Activated CD4-positive, alpha-beta T cell treated with anti-CD3 and anti-CD28 coated beads, Interleukin-2, amount 50 U/mL, for 24 hours (primary cell): Measurements from ENCODE around the gene RGS4.
"Not testable (repeated sequence)": the region's sequence is repeated elsewhere in the genome, so short reads cannot be mapped to it uniquely, and the experiment has no call there.

Experiments
- DNase-seq, 2 donors: peaks; one replicate each; pipeline ENCODE4 v3.0.0-alpha.2; 2020; ENCODE audit warnings: low read depth in 1 of 2, low spot score in 1 of 2

RGS4 gene

DNA sequence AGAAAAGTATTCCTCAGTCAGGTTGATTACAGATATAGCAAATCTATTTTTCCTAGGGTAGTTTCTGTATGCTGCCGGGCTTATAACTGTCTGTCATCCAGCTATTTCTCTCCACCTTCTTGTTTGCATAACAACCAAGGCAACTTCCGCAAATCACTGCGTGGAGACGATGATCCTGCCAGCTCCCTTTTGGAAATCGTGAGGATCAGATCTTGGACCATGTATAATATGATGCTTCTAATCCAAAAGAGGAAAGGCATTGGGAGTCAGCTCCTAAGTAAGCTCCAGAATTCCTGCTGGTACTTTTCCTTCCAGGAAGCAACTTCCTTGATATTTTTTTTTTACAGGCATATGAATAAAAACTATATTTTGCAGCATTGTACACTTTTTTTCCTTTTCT, 445 bp upstream of the RGS4 start:
- DNase-seq, result no peak

DNA sequence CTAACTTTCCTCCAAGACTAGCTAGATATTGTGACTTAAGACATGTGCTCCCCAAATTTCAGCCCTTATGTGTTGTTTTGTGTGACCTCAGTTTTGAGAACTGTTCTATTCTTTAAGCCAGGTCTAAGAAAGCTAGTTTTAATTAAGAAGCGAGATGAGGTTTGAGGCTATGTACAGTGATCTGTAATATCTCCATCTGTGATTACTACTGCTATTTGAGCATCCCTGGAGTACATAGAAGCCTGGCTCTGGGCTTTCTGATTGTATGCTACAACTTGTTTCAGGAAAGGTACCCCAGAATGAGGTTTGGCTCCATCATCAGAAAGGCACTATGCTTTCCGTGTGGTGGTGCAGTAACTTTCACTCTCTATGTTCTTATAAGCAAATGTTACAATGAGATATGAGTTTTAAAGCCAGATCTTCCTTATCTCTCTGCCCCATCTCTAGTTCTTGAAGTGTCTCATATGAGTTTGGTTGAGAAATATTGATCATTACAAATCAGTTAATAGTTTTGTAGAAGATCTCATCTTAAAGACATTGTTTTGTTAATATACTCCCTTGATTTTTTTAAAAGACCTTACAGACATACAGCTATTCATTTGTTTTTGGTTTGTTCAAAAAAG, 605 bp downstream of the RGS4 start:
- DNase-seq, result no peak

DNA sequence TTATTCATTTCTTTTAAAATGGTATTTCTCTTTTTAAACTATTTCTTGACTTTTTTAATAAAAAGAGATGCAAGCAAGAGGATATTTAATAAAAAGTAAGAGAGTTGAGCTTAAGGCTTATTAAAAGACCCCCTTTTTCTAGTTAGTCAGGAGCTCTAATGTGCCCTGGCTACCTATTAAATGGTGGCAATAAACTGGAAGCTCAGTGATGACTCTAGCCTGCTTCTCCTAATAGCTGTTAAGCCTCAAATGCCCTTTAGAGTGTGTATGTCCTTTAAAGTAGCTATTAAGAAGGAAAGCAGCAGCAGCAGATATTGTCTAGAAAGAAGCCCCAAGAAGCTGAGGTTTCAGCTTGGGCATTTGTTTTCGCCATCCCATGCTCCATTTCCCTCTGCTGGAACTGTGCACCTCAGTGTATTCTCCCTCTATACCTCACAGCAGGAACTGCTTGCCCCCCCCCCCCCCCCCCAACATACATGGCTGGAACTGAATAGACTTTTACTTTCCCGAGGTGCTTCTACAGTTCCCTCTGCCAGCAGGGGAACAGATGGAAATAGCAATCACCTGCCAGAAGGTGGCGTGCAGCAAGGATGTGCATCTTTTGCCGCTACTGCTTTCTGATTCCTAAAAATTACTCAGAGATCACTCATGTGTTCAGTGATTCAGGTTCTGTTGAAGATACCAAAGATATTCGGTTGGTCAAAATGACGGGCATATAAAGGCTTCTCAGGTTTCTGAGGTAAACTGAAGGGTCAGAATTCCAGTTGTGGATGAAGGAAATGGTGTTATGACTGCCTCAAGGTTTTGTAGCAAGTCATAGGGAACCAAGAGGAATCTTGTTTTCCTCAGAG, 2.5 kb downstream of the RGS4 start:
- DNase-seq, result peak in 1 of 2 donors; percentile 18

DNA sequence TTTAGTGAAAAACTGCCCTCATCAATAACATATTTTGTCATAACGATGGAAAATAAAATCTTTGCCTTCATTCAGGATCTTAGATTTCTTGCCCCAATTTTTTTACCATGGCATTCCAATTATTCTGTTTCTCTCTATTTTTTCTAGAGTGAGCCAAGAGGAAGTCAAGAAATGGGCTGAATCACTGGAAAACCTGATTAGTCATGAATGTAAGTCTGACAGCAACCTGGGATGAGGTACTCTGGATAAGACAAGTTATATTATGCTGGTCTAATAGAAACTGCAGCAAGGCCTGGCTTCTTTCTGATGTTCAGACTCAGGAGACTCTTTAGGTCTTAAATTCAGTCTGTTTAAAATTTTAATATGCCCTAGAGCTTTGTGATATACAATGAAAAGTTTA, 3.5 kb downstream of the RGS4 start:
- no peak for DNase-seq

DNA sequence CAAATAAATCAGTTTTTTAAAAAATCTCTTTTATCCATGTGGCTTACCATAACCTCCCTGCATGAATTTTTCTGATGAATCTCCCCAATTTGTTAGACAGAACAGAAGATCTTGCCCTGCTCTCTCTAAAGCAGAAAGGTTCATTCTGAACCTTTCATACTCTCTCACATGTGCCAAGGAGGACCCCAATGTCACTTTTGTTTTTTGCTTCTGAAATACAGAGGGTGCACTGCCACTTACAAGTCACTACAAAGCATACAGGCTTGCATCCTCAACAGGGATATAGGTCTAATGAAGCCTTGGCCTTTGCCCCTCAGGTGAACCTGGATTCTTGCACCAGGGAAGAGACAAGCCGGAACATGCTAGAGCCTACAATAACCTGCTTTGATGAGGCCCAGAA, 4.8 kb downstream of the RGS4 start:
- DNase-seq, result no peak

DNA sequence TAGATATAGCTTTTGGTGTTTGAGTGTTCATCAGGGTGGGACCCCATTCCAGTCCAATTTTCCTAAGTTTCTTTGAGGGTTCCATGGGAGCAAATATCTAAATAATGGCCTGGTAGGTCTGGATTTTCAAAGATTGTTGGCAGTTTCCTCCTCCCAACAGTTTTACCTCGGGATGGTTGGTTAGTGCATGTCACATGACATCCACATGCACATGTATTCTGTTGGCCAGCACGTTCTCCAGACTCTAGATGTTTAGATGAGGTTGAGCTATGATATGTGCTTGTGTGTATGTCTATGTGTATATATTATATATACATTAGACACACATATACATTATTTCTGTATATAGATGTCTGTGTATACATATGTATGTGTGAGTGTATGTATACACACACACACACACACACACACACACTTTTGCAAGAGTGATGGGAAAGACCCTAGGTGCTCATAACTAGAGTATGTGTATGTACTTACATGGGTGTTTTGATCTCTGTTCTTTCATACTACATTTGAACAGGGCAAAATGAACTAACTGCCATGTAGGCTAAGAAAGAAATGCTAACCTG, 5.6 kb downstream of the RGS4 start:
- no peak for DNase-seq

DNA sequence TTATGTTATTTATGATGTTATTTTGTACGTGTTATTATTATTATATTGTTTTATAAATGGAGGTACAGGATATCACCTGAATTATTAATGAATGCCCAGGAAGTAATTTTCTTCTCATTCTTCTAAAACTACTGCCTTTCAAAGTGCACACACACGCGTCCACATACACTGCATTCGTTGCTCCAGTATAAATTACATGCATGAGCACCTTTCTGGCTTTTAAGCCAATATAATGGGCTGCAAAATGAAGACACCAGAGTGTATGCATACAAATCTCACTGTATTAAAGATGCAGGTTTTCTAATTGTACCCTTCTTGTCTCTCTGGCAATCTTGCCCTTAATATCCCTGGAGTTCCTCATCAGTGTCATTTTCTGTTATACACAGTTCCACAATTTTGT, 6.9 kb downstream of the RGS4 start:
- no peak for DNase-seq

DNA sequence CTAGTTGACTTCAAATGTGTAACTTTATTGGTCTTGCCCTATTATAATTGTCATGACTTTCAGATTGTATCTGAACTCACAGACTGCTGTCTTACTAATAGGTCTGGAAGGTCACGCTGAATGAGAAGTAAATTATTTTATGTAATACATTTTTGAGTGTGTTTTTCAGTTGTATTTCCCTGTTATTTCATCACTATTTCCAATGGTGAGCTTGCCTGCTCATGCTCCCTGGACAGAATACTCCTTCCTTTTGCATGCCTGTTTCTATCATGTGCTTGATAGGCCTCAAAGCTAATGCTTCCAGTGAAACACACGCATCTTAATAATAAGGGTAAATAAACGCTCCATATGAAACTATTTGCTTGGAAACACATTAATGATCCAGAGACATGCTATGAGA, 7.3 kb downstream of the RGS4 start:
- no peak for DNase-seq

DNA sequence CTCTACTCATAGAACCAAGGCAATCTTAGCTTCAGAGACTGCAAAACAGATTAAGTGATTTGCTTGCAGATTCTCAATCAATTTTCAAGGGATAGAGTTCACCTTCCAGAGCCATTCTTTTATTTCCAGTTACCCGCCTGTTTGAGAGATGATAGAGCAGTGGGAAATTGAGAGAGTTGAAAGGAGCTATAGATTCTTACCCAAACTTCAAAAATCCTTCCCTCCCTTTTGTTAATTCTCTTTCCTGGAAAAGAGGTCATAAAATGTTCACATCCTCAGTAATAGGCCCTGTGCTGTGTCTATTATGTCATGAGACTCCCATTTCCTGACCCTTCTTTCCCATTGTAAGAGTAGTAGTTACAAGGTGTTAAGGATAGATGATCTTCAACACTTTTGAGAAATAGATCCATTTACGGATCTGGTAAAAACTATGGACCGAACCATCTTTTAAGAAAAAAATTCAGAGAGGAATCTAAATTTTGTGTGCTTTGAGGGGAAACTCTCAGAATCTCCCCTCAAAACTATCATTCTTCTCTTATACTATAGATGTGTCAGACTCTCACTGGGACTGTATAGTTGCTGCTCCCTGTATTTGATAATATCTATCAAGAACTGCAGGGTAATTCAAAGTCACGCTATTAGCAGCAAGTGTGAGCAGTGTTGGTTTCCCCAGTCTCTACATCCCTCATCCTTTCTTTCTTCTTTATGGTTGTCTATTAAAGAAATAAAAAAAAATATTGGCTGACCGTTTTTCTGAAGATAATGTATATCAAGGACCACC, 8.0 kb downstream of the RGS4 start:
- DNase-seq, result no peak

DNA sequence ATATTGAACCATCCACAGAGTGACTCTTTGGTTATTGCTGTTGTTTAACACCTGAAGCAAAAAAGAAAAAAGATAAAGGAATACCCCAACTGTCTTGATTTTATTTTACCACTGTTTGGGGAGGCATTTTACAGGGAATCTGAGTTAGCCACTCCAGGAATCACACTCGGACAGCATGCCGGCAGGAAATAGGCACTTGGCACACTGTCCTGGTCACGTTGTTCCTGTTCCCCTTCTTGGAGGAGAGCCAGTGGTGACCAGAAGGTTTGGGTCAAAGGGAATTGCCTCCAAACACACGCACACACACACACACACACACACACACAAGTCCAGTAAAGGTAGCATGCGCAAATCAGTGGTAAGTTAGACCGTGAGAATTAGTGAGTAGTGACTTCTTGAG, 13.8 kb downstream of the RGS4 start:
- DNase-seq, result no peak

DNA sequence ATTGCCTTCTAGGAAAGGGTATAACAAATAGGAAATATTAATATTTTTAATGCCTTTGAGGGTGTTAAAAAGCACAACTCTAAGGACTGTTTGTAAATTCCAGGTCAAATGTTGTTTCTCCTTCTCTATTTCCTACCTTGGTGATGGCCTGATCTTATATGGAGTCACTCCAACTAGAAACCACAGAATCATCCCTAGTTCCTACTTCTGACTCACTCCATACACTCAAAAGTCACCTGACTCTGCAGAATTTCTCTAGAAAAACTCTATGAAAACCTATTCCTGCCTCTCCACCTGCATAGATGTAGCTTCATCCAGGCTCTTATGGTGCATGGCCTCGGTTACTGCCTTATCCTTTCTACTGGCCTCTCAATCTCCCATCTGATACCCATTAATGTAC, 14.5 kb downstream of the RGS4 start:
- no peak for DNase-seq

DNA sequence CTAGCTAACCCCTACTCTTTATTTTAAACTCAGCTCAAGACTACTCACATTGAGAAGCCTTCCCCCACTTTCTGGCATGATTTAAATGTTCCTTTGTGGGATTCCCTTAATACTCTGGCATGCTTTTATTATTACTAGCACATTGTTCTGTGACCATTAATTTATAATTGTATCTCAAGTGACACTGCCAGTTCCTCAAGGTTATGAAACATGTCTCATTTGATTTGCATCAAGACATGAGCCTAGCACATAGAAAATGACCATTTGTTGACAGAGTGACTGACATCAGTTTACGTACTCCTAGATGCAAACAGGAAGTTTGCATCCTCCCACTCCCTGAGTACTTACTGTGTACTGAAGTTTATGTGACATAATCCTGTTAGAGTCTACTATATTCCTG, 15.2 kb downstream of the RGS4 start:
- DNase-seq, result no peak

DNA sequence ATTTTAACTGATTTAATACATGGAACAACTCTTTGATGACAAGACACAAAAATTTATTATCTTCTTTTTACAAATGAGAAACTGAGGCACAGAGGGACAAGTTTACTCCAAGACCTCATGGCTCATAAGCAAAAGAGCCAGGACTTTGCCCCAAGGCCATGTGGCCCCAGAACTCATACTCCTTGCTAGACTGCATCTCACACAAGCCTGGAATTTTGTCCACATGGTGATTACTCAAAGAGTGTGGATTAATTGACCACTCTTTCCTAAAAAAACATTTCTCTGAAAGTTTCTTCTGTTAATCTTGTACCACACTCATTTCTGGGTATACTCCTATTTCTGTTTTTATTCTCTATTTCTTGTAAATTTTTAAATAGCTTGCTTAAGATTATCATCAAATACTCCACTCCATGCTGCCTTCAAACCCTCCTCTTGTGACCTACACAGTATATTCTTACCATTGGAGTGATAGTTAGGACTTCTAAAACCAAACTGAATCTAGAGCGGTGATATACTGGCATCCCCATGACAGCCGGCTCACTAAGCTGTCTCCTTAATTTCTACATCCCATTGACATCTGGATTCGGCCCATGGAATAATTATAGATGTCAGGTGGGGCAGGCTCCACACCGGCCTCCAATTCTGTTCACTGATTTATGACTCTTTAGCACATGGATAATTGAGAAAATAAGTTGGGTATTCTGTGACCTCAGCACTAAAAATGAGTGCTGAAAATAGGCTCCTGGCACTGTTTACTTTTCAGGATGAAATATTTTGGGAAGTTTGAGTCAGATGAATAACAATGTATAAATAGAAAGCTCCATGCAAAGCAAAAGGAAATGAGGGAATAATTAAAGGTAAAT, 16.1 kb downstream of the RGS4 start:
- no peak for DNase-seq

DNA sequence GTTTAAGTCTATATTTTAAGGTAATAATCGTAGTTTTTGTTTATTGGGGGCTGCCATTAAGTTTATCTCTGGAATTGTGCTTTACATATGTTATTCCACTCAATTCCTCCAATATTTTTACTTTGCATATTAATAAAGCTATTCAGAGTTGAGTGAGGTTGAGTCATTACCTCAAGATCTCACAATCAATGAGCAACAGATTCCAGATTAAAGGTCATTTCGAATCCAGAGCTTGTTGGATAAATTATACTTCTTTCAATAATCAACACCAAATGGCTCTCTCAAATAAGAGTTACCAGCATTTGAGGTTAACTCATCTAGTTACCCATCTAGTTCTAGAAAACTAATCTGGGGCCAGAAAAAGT, 16.7 kb downstream of the RGS4 start:
- no peak for DNase-seq

DNA sequence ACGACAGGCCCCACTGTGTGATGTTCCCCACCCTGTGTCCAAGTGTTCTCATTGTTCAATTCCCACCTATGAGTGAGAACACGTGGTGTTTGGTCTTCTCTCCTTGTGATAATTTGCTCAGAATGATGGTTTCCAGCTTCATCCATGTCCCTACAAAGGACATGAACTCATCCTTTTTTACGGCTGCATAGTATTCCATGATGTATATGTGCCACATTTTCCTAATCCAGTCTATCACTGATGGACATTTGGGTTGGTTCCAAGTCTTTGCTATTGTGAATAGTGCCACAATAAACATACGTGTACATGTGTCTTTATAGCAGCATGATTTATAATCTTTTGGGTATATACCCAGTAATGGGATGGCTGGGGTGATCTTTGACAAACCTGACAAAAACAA, 20.0 kb downstream of the RGS4 start:
- not testable (repeated sequence) for DNase-seq

DNA sequence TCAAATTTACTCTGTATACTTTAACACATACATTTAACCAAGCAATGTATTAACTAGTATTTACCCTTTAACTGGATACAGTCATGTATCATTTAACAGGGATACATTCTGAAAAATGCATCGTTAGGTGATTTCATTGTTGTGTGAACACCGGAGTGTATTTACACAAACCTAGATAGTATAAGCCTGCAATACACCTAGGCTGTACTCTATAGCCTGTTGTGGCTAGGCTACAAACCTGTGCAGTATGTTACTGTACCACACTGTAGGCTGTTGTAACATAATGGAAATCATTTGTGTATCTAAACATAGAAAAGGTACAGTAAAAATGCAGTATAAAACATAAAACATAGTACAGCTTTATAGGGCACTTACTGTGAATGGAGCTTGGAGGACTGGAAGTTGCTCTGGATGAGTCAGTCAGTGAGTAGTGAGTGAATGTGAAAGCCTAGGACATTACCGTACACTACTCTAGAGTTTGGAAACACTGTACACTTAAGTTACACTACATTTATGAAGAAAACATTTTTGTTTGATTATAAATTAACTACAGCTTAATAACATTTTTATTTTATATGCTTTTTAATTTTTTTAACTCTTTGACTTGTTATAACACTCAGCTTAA, 21.3 kb downstream of the RGS4 start:
- no peak for DNase-seq

DNA sequence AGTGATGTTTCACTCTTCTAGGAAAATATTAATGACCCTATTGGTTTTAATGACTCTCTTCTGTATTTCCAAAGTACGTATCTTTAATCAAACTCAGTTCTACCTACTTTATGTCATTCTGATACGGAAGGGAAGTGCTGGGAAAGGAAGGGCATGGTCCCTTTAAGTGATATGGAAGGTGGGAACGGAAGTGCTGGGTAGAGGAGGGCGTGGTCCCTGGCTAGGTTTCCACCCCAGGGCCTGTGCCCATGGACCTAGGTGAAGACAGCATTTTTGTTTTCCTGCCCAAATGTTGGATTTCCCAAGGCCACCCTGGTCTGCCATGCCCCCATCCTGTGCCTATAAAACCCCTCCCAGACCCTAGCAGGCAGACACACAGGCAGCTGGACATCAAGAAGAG, 24.0 kb downstream of the RGS4 start:
- no peak for DNase-seq

DNA sequence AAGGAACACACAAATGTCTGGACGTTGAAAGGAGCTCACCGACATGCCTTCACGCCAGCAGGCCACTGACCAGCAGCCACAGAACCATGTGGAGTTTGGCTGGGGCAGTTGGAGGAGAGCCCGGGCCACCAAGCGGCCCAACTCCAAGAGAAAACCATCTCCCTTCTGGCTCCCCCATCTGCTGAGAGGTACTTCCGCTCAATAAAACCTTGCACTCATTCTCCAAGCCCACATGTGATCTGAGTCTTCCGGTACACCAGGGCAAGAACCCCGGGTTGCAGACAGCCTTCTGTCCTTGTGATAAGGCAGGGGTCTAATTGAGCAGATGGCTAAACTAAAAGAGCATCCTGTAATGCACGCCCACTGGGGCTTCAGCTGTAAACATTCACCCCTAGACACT, 24.4 kb downstream of the RGS4 start:
- no peak for DNase-seq

DNA sequence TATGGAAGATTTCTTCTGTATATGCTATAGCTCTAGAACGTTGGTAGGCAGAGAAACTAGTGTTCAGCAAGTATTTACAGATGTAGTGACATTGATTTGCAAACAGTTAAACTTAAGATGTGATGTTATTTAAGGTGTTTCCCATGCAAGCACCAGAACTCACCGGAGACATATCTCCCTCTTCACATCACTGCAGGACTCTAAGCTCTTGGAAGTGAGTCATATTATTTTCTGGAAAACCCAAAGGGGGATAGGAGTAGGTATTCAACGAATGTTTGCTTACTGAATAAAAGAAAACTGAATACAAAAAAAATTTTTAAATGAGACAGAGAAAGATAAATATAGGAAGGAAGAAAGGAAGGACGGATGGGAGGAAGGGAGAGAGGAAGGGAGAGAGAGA, 25.0 kb downstream of the RGS4 start:
- no peak for DNase-seq

DNA sequence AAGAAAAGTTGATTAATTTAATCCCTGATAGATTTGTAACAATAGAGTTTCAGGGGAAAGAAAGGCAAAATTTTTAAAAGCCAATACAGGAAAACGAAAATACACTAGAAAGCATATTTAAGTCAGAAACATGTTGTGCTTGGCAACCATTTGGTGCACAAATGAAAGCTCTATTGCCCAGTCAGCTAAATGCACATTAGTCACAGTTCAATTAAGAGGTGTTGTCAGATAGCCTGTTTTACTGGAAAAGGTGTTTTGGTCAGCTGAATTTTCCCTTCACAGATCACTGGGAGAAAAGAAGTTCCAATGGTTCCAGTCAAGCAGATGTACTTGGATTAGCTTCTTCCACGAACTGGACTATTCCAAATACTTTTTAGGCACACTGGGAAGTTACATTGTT, 25.4 kb downstream of the RGS4 start:
- DNase-seq, result no peak

DNA sequence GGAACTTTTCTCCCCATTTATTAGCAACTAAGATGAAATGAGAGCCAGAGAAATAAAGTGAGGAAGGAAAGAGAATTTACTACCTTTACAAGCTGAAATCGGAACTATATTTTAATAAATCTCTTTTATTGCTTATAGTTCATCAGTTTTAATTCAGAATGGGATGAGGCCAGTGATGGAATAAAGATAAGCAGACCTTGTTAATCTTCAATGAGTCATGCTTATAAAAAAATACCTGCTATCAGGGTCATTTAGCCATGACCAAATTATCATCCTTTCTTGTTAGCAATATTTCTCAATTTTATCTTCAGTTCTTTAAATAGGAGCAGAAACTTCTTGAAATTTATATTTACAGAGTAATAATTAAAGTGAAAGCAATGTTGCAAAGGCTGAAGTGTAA, 26.1 kb downstream of the RGS4 start:
- no peak for DNase-seq
